Activated T-helper 1 cell treated with anti-CD3 and anti-CD28 coated beads, Interleukin-12 subunit alpha, Interleukin-12 subunit beta, Interleukin-2, Interleukin-4 antibody, amounts not matched to agents 30 ng/mL and 10 ng/mL and 1 ng/mL, durations not matched to agents 14 hours and 24 hours and 36 hours (primary cell): ENCODE data around the gene CEP63. TPM values are rescaled to one million over a fixed set of nuclear protein-coding genes. Genes with fewer than 3 reads are reported as not detected.
A peak's percentile ranks its signal among the peaks of the same experiment; 100 is the strongest.
"Not testable (repeated sequence)": the region's sequence is repeated elsewhere in the genome, so short reads cannot be mapped to it uniquely, and the experiment has no call there.

ENCODE experiments used
- DNase-seq: peaks from one replicate; pipeline ENCODE4 v3.0.0; 2021; ENCODE audit warnings: low spot score
- H3K27ac Mint-ChIP-seq: one replicate; pipeline ENCODE4 v1.8.0; 2021; ENCODE audit warnings: mild to moderate bottlenecking, mixed read lengths
- H3K27me3 Mint-ChIP-seq: one replicate; pipeline ENCODE4 v1.8.0; 2022; ENCODE audit warnings: mild to moderate bottlenecking, moderate library complexity, mixed read lengths; ENCODE audit not compliant: insufficient read depth
- H3K36me3 Mint-ChIP-seq: one replicate; pipeline ENCODE4 v1.8.0; 2021; ENCODE audit warnings: low read depth, mixed read lengths
- H3K4me1 Mint-ChIP-seq: one replicate; pipeline ENCODE4 v1.8.0; 2021; ENCODE audit warnings: low read depth, mixed read lengths
- H3K4me3 Mint-ChIP-seq: one replicate; pipeline ENCODE4 v1.8.0; 2021; ENCODE audit warnings: mild to moderate bottlenecking, moderate library complexity, mixed read lengths
- H3K9me3 Mint-ChIP-seq: one replicate; pipeline ENCODE4 v1.8.0; 2021; ENCODE audit warnings: mixed read lengths
- intact Hi-C: fragments of 100-400 bp; cut with micrococcal nuclease; formaldehyde crosslinking; loops from one replicate; pipeline ENCODE4 v1.15.1; 2024
- total RNA-seq: library from RNA; stranded (reverse); gene quantifications from 2 replicates; pipeline ENCODE4 v1.2.3, GENCODE V29; 2022

Gene CEP63
- total RNA-seq, 1 donor from 2014 or later: 20.0 TPM

DNA sequence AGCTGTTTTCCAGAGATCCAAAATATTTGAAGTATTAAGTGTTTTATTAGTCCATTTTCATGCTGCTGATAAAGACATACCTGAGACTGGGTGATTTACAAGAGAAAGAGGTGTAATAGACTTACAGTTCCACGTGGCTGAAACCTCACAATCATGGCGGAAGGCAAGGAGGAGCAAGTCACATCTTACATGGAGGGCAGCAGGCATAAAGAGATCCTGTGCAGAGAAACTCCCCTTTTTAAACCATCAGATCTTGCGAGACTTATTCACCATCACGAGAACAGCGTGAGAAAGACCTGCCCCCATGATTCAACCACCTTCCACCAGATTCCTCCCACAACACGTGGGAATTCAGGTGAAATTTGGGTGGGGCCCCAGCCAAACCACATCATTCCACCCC lies 82.9 kb downstream of the CEP63 start:
- DNase-seq: no peak
- Mint-ChIP-seq H3K27ac (no peak overlapping the region), H3K4me1 (no peaks in the 10 kb centered on the region), H3K36me3 (peaks cover 4% of the 10 kb centered on the region), H3K27me3 (no peaks in the 10 kb centered on the region), H3K9me3 (peaks cover 24% of the 10 kb centered on the region), H3K4me3 (no peak overlapping the region)
- intact Hi-C loops: no loop called here

DNA sequence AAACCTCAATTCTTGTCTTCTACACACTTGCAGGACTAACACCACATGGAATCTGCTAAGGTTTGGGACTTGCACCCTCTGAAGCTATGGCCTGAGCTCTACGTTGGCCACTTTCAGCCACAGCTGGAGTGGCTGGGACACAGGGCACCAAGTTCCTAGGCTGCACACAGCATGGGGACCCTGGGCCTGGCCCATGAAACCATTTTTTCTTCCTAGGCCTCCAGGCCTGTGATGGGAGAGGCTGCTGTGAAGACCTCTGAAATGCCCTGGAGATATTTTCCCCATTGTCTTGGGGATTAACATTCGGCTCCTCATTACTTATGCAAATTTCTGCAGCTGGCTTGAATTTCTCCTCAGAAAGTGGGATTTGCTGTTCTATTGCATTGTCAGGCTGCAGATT lies 84.0 kb downstream of the CEP63 start:
- intact Hi-C loops, H3K27me3 Mint-ChIP-seq, H3K36me3 Mint-ChIP-seq, DNase-seq, H3K4me1 Mint-ChIP-seq, H3K4me3 Mint-ChIP-seq, H3K27ac Mint-ChIP-seq: not testable (repeated sequence)
- H3K9me3 Mint-ChIP-seq: peaks cover 24% of the 10 kb centered on the region

DNA sequence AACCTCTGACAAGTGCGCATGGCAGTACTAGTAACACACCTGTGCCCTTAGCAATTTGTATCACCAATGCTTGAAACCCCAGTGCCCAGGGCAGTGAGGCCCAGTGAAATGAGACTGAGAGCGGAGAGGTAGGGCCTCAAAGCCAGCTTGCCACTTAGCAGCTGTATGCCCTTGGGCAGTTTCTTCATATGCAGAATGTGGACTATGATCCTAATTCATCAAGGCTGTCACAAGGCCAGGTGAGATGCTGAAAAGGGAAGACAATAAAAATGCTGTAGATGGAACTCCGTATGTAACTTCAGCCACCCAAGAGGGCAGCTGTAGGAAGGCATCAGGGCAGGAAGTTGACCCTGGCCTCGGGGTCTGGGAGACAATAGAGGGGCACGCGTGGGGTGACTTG lies 90.6 kb downstream of the CEP63 start:
- no peak for DNase-seq
- Mint-ChIP-seq H3K4me1 (no peaks in the 10 kb centered on the region), H3K36me3 (no peaks in the 10 kb centered on the region), H3K27ac (no peak overlapping the region), H3K9me3 (peaks cover 10% of the 10 kb centered on the region), H3K4me3 (no peak overlapping the region), H3K27me3 (no peaks in the 10 kb centered on the region)
- intact Hi-C loops: no loop called here

DNA sequence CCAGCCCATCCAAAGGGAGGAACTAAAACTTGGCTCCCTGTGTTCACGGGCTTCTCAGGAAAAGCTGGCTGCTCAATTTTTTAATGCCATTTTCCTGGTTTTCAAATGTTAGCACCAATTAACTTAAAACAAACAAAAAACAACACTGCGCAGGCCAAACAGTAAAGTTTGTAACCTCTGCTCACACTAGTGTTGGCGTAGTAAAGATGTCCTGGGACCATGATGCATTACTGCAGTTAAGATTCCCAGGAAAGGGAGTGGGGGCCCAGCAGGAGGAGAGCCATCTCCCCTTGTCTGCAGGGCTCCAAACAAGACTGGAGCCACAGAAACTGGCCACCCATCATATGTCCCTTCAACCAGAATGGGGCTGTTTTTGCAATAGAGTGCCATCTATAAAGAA lies 91.0 kb downstream of the CEP63 start:
- Mint-ChIP-seq H3K27me3 (no peaks in the 10 kb centered on the region), H3K27ac (no peak overlapping the region), H3K4me1 (no peaks in the 10 kb centered on the region), H3K4me3 (no peak overlapping the region), H3K9me3 (peaks cover 10% of the 10 kb centered on the region), H3K36me3 (no peaks in the 10 kb centered on the region)
- intact Hi-C loops: no loop called here
- no peak for DNase-seq

DNA sequence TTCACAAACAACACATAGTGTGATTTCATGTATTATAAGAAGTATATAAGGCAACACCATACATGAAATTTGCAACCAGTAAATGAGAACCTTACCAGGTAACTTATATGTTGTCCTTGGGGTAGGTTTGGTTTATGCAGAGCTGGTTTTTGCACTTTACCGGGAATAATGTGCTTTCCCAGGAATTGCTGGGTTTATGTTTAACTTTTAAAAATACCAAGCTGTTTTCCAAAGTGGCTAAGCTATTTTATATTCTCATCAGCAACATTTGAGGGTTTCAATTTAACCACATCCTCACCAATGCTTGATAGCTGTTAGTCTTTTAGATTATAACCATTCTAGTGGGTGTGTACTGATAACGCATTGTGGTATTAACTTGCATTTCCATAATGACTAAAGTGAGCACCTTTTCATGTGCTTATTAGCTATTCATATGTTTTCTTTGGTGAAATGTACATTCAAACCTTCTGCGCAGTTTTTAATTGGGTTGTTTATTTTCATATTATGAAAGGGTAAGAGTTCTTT lies 93.3 kb downstream of the CEP63 start:
- H3K4me3 Mint-ChIP-seq: no peak overlapping the region
- peaks cover 10% of the 10 kb centered on the region for H3K9me3 Mint-ChIP-seq
- intact Hi-C loops: no loop called here
- H3K4me1 Mint-ChIP-seq: no peaks in the 10 kb centered on the region
- H3K27ac Mint-ChIP-seq: no peak overlapping the region
- no peak for DNase-seq
- no peaks in the 10 kb centered on the region for H3K36me3 Mint-ChIP-seq
- H3K27me3 Mint-ChIP-seq: no peaks in the 10 kb centered on the region

DNA sequence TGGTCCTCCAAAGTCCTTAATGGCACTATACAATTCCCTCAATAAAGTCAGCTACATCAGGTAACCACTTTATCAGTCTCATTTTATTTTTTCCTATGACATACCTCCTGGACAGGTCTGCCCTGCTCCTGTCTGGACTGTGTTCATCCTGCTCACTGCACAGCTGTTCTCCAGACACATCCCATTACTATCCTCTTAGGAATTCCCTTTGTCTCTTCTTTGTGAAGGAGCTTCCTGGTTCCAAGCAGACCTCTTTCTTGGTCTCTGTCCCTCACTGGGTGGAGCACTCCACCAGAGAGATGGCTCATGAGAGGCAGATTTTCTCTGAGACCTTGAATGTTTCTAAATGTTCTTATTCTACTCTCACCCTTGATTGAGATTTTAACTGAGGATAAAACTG lies 104.9 kb downstream of the CEP63 start:
- Mint-ChIP-seq H3K36me3 (no peaks in the 10 kb centered on the region), H3K9me3 (no peaks in the 10 kb centered on the region), H3K4me1 (no peaks in the 10 kb centered on the region), H3K4me3 (no peak overlapping the region), H3K27me3 (peaks cover 11% of the 10 kb centered on the region), H3K27ac (no peak overlapping the region)
- intact Hi-C loops: no loop called here
- no peak for DNase-seq

DNA sequence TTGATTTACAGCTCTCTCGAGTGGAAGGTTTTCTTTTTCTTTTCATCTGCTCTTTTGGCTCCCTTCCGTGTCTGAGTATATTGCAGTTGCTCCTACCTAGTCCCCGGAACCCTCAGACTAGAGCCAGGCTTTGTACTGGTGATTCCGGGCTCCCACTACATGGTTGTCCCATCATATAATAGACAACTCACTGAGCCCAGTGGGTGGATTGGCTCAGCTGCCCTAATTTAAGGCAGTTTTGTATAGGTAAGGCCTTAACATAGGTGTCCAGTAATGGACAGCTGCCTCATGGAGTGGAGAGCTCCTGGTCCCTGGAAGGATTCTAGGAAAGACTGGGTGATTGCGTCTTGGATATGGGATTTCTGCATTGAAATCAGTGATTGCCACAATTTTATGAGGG lies 106.9 kb downstream of the CEP63 start:
- H3K27me3 Mint-ChIP-seq: peaks cover 6% of the 10 kb centered on the region
- no peaks in the 10 kb centered on the region for H3K36me3 Mint-ChIP-seq
- no peaks in the 10 kb centered on the region for H3K4me1 Mint-ChIP-seq
- intact Hi-C loops: no loop called here
- no peaks in the 10 kb centered on the region for H3K9me3 Mint-ChIP-seq
- DNase-seq: no peak
- no peak overlapping the region for H3K27ac Mint-ChIP-seq
- no peak overlapping the region for H3K4me3 Mint-ChIP-seq

DNA sequence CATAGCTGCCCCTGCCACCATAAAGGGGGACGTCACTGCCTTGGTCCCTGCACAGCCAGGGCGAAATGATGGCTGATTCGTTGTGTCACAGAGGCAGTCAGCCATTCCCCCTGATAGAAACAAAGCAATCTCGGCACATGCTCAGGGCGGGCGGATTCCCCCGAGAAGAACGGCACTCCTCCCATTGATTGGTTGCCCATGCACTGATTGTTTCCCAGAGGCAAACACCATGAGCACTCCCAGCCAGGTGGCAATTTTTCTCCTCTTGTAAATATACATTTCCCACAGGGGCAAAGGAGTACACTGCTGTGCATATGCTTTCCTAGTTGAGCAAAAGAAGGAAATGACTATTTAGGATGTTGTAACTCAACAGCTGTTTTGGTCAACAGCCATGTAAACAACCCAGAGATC lies 108.5 kb downstream of the CEP63 start:
- no peak overlapping the region for H3K27ac Mint-ChIP-seq
- DNase-seq: no peak
- intact Hi-C loops: no loop called here
- H3K27me3 Mint-ChIP-seq: peaks cover 4% of the 10 kb centered on the region
- H3K9me3 Mint-ChIP-seq: no peaks in the 10 kb centered on the region
- H3K4me1 Mint-ChIP-seq: no peaks in the 10 kb centered on the region
- H3K36me3 Mint-ChIP-seq: no peaks in the 10 kb centered on the region
- no peak overlapping the region for H3K4me3 Mint-ChIP-seq

DNA sequence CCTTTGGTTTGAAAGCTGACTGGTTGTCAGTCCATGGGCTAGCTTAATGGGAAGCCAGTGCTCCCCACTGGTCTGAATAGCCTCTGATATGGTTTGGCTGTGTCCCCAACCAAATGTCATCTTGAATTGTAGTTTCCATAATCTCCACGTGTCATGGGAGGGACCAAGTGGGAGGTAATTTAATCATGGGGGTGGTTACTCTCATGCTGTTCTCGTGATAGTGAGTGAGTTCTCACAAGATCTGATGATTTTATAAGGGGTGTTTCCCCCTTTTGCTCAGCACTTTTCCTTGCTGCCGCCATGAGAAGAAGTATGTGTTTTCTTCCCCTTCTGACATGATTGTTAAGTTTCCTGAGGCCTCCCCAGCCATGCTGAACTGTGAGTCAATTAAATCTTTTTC lies 109.1 kb downstream of the CEP63 start:
- intact Hi-C loops, H3K27ac Mint-ChIP-seq, H3K36me3 Mint-ChIP-seq, H3K4me3 Mint-ChIP-seq, H3K9me3 Mint-ChIP-seq, H3K27me3 Mint-ChIP-seq, H3K4me1 Mint-ChIP-seq, DNase-seq: not testable (repeated sequence)

DNA sequence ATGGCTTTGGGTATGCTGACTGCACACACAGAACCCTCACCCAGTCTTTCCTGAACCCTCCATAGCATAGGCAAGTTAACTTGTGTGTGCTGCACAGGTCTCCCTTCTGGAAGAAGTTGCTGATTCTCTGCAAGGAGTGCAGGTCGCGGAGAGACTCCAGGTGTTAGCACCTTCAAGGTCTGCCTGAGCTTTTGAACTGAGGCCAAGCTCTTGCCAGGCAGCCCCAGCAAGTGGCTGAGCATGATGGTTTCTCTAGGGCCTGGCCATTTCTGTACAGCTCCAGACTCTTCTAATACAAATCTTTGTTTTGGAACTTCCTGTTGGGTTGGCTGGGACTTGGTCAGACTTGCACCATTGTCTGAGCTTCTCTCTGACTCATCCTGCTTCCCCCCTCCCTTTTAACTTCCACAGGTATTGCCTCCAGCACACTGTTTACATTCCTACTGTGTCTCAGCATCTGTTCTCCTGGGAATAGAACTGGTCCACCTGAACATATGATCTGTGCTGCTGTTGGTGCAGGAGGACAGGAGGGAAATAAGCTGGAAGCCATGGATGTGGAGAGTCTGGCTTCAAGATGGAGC lies 111.6 kb downstream of the CEP63 start:
- intact Hi-C loops: no loop called here

DNA sequence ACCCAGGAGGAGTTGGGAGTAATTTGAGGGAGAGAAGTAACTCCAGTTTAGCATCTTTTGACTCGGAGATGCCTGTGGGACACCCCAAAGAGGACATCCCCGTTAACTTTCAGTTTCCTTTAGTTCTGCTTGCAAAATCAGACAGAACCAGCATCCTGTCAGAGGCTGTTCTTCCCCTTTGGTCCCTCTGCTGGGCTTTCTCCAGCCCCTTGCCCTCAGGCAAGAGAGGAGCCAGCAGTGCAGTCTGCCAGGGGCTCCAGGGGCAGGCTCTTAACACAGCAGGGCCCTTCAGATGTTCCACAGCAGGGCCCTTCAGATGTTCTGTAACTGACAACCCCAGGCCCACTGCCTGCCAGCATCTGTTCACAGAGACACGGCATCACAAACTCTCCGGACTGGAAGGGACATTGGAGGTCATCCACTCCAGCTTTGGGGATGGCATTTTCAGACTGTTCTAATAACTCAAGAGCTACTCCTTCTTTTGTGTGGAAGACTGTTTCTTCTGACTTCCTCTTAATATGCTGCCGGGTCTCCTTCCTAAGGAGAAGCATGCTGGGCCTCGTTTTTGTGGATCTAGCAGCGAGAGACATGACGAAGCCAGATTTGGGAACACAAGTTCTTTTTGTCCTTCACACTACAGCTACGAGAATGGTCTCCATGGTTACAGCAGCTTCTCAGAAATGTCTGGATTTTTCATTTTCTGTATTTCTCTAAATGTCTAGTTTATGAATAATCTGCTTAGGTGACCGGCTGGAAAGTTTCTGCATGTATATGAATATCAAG lies 113.1 kb downstream of the CEP63 start:
- intact Hi-C loops: no loop called here
- peaks cover 7% of the 10 kb centered on the region for H3K4me1 Mint-ChIP-seq
- H3K27me3 Mint-ChIP-seq: peaks cover 4% of the 10 kb centered on the region
- H3K9me3 Mint-ChIP-seq: no peaks in the 10 kb centered on the region
- no peak for DNase-seq
- H3K4me3 Mint-ChIP-seq: no peak overlapping the region
- no peaks in the 10 kb centered on the region for H3K36me3 Mint-ChIP-seq
- no peak overlapping the region for H3K27ac Mint-ChIP-seq

More for the DNA sequence above, 111.6 kb downstream of the CEP63 start:
- Mint-ChIP-seq H3K4me3 (no peak overlapping the region), H3K4me1 (peaks cover 7% of the 10 kb centered on the region), H3K27me3 (peaks cover 4% of the 10 kb centered on the region), H3K9me3 (no peaks in the 10 kb centered on the region), H3K36me3 (no peaks in the 10 kb centered on the region), H3K27ac (no peak overlapping the region)
- no peak for DNase-seq

DNA sequence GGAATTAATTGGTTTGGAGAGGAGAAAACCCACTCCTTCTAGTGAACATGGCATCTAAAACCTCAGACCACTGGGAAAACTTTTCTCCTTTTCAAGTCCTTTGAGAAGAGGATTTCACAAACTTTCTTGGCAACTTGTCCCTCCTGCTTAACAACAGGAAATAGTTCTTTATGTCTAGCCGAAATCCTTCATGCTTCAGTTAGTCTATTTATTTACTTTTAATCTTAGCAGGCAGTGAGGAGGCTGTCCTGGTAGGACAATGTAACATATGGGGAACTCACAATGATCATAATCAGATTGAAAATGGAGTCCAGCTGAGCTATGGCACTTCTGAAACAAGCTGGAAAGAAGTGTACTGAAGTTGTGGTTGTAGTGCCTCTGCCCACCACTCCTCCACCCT lies 114.3 kb downstream of the CEP63 start:
- Mint-ChIP-seq H3K9me3 (no peaks in the 10 kb centered on the region), H3K27me3 (peaks cover 6% of the 10 kb centered on the region)

DNA sequence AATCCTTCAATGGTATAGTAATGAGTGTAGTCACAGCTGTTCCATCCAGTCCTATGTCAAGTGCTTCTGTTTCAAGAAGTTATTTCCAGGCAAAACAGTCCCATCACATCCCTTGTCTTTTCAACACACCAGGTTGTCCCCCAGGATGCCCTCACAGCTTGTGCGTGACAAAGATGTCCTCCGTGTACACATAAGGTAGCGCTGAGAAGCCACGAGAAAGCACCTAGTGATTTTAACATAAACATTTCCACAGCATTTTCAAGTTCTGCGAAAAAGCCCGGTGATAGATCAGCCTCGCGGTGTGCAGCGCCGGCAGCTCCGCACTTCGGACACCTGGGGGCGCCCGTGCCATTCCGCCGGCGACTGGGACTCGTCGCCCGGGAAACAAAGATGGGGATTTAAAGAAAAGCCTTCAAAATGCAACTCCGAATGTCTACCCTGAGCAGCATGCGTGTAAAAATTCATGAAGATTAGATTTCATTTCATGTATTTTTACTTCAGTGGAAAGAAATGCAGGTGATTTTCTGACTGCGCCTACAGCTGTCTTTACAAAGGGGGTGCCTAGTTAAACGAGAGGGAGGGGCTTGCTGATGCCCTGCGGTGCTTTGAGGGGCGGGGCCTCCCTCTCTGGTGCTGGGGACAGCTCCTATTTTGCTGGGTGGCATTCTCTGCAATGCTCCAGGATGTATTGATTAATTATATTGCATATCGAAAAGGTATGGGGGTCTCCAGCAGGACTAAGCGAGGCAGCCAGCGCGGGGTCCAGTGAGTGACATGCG lies 115.0 kb downstream of the CEP63 start:
- Mint-ChIP-seq H3K4me3 (no peak overlapping the region), H3K27me3 (peaks cover 10% of the 10 kb centered on the region), H3K9me3 (no peaks in the 10 kb centered on the region), H3K4me1 (peaks cover 7% of the 10 kb centered on the region), H3K27ac (no peak overlapping the region), H3K36me3 (no peaks in the 10 kb centered on the region)
- intact Hi-C loops: loop anchor here (1.0 to 5.0 kb wide), 6 partner anchors 40 to 1442 kb away; partner anchors contain the start of gene EPHB1
- DNase-seq: peak; percentile 43

More for the DNA sequence above, 114.3 kb downstream of the CEP63 start:
- peaks cover 7% of the 10 kb centered on the region for H3K4me1 Mint-ChIP-seq
- intact Hi-C loops: loop anchor here (1.0 to 5.0 kb wide), 3 partner anchors 195 to 1443 kb away; partner anchors contain the start of gene EPHB1
- DNase-seq: no peak
- no peaks in the 10 kb centered on the region for H3K36me3 Mint-ChIP-seq
- H3K27ac Mint-ChIP-seq: no peak overlapping the region
- no peak overlapping the region for H3K4me3 Mint-ChIP-seq
